ENCODE measurements around the gene VPS26C. TPM values are rescaled to one million over a fixed set of nuclear protein-coding genes. Genes with fewer than 3 reads are reported as not detected.

The VPS26C gene
- total RNA-seq, 1 experiment from 2014 or later = 62.8 TPM

GRCh38 chr21:37237346-37237745 lies 29.8 kb downstream of the VPS26C start:
- Mint-ChIP-seq H3K4me1 (no peaks in the 10 kb centered on the region), H3K27me3 (ENCODE audit: low read depth) (no peaks in the 10 kb centered on the region), H3K27ac (no peak overlapping the region), H3K4me3 (no peak overlapping the region), H3K9me3 (no peaks in the 10 kb centered on the region), H3K36me3 (peaks cover 36% of the 10 kb centered on the region)
- DNase-seq (ENCODE audit: low spot score) = no peak
- ATAC-seq = no peak
- no peak for TF ChIP-seq STAT6 (CRISPR knock-in tag; conservative IDR thresholded peaks at IDR 0.05; ENCODE audit: low read depth)
- no peak for TF ChIP-seq E2F4 (CRISPR knock-in tag; IDR thresholded peaks at IDR 0.05; ENCODE audit: borderline replicate concordance, low read depth)
- no peak for TF ChIP-seq ZNF138 (CRISPR knock-in tag; conservative IDR thresholded peaks at IDR 0.05)
- TF ChIP-seq TEAD1 (CRISPR knock-in tag; IDR thresholded peaks at IDR 0.05) = no peak
- TF ChIP-seq MYBL2 (CRISPR knock-in tag; IDR thresholded peaks at IDR 0.05) = no peak
- TF ChIP-seq HMGA2 (CRISPR knock-in tag; IDR thresholded peaks at IDR 0.05) = no peak
- TF ChIP-seq USF1 (CRISPR knock-in tag; IDR thresholded peaks at IDR 0.05) = no peak
- TF ChIP-seq HMGXB4 (CRISPR knock-in tag; IDR thresholded peaks at IDR 0.05) = no peak
- TF ChIP-seq FOXP1 (CRISPR knock-in tag; IDR thresholded peaks at IDR 0.05; ENCODE audit: borderline replicate concordance) = no peak
- TF ChIP-seq NR2C2 (CRISPR knock-in tag; IDR thresholded peaks at IDR 0.05) = no peak
- no peak for TF ChIP-seq KAT7 (CRISPR knock-in tag; IDR thresholded peaks at IDR 0.05; ENCODE audit: borderline replicate concordance)
- TF ChIP-seq CREM (CRISPR knock-in tag; IDR thresholded peaks at IDR 0.05) = no peak
- TF ChIP-seq NFE2L1 (CRISPR knock-in tag; IDR thresholded peaks at IDR 0.05) = no peak
- POLR2A ChIA-PET = no interaction called here
- CTCF ChIA-PET = no interaction called here

GRCh38 chr21:37233551-37234146 lies 33.5 kb downstream of the VPS26C start:
- H3K27ac Mint-ChIP-seq = no peak overlapping the region
- no peaks in the 10 kb centered on the region for H3K4me1 Mint-ChIP-seq
- ChIA-PET CTCF (interaction anchor here (0.8 kb wide), 1 partner anchor 10 kb away, joined by 3 read pairs; no protein-coding TSS in a partner anchor), POLR2A (no interaction called here)
- no peaks in the 10 kb centered on the region for H3K27me3 Mint-ChIP-seq (ENCODE audit: low read depth)
- DNase-seq (ENCODE audit: low spot score) (no peak), ATAC-seq (no peak)
- H3K4me3 Mint-ChIP-seq = no peak overlapping the region
- H3K9me3 Mint-ChIP-seq = no peaks in the 10 kb centered on the region
- peaks cover 53% of the 10 kb centered on the region for H3K36me3 Mint-ChIP-seq
- TF ChIP-seq AFF4 (CRISPR knock-in tag; IDR thresholded peaks at IDR 0.05; ENCODE audit: borderline replicate concordance) (no peak), NR3C1 (CRISPR knock-in tag; conservative IDR thresholded peaks at IDR 0.05; ENCODE audit: low read depth) (no peak), ZNF671 (CRISPR knock-in tag; IDR thresholded peaks at IDR 0.05) (no peak), NR1H2 (CRISPR knock-in tag; IDR thresholded peaks at IDR 0.05) (no peak), USF2 (CRISPR knock-in tag; IDR thresholded peaks at IDR 0.05) (no peak), TCF7 (CRISPR knock-in tag; IDR thresholded peaks at IDR 0.05; ENCODE audit: low read depth) (no peak), PRRX2 (CRISPR knock-in tag; IDR thresholded peaks at IDR 0.05) (no peak), SMAD3 (CRISPR knock-in tag; IDR thresholded peaks at IDR 0.05; ENCODE audit: borderline replicate concordance) (no peak), CTCF (IDR thresholded peaks at IDR 0.05) (no peak), ZNF219 (CRISPR knock-in tag; IDR thresholded peaks at IDR 0.05; ENCODE audit: borderline replicate concordance) (no peak)
